GM19468 (cell line): Measurements from ENCODE around the gene ZNF549.
"Not testable (repeated sequence)": the region's sequence is repeated elsewhere in the genome, so short reads cannot be mapped to it uniquely, and the experiment has no call there.

Source experiments
- ATAC-seq: cut with Tn5 transposase; IDR thresholded peaks from one replicate; pipeline ENCODE4 v1.9.1; 2021; ENCODE audit warnings: mild to moderate bottlenecking, moderate library complexity, moderate number of reproducible peaks; ENCODE audit not compliant: unreplicated experiment; ENCODE audit errors: extremely low read depth

Gene ZNF549

DNA sequence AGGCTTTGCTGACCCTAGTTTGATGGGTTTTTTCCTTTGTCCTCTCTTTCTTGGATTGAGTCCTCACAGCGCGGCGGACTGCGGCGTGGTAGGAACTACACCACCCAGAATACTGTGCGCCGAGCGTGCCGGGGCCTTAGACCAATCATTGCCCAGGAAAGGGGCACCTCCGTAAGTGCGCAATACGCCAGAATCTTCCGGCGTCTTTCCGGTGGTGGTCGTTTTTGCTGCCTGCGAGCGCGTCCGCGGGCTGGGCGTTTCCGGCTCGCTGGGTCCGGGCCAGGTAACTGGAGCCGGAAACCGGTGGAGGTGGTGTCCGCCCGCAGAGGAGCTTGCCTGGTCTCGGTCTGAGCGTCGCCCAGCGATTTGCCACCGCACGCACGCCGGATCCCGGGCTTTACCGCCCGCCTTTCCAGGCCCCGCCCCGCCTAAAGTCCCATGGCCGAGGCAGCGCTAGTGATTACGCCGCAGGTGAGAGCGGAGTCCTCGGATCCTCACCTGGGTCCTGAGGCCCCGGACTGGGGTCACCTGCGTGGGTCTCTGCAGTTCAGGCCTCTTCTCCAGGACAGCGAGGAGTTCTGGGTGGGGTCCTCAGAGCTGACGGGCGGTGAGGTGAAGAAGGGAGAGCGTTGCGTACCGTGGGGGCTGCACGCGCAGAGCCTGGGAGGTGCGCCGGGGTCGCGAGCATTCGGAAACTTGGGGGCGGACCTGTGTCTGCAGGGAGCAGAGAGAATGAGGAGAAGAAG lies at the start of gene ZNF549:
Gene ZNF549, plus strand, starts transcription at position 221 of the 746 bp plus-strand sequence. Its CDS starts 218 bp downstream, at position 439.
- ATAC-seq, result peak; percentile 81

DNA sequence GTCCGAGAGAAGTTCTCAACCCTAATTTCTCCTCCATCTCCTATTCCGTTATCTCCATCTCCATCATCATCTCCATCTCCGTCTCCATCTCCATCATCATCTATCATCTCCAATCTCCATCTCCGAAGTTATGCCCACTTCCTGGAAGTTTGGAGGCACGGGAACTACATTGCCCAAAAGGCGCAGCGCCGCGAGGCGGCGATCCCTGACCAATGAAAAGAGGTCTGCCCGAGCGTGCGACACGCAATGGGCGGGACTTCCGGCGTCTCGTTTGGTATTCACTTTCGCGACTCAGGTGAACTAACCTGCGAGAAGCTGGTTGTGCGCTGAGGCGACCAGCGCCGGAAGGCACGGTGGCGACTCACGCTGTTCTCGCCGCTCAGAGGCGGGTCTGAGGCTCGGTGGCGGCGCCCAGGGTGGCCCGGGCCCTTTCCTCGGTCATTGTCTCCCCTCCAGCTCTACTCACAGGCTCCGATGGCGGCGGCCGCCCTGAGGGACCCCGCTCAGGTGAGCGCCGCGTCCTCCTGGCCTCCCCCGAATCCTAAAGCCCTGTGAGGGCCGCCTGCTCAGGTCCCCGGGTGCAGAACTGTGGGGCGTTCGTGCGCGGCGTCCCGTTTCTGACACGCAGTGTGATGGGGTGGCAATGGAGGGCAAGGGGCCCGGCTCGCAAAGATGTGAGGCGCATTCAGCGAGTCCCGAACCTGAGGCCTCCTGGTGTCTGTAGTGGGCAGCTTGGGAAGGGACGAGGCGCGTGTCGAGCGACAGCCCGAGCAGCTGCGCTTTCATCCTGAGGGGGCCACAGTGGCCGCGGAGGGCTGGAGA lies 39.5 kb upstream of the ZNF549 start, which contains the start of gene ZNF419:
Gene ZNF419, plus strand, starts transcription at position 274 of the 822 bp plus-strand sequence. Its CDS starts 201 bp downstream, at position 475.
- ATAC-seq, result peak; percentile 79

DNA sequence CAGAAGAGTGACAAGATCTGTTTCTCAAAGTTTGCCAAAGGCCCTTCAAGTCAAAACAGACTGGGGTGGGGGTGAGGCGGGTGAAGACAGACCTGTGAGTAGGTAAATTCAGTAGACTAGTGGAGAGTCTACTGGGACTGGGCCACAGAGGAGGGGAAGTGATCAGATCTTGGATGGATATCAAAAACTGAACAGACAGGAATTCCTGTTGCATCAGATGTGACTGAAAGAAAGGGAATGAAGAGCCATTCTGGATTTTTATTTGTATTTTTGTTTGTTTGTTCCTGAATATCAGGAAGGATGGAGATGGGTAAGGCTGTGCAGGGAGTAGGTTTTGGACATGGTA lies 38.9 kb upstream of the ZNF549 start:
- not testable (repeated sequence) for ATAC-seq

DNA sequence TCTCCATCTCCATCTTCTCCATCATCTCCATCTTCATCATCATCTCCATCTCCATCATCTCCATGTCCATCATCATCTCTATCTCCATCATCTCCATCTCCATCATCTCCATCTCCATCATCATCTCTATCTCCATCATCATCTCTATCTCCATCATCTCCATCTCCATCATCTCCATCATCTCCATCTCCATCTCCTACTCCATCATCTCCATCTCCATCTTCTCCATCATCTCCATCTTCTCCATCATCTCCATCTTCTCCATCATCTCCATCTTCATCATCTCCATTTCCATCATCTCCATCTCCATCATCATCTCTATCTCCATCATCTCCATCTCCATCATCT lies 27.9 kb upstream of the ZNF549 start:
- not testable (repeated sequence) for ATAC-seq

DNA sequence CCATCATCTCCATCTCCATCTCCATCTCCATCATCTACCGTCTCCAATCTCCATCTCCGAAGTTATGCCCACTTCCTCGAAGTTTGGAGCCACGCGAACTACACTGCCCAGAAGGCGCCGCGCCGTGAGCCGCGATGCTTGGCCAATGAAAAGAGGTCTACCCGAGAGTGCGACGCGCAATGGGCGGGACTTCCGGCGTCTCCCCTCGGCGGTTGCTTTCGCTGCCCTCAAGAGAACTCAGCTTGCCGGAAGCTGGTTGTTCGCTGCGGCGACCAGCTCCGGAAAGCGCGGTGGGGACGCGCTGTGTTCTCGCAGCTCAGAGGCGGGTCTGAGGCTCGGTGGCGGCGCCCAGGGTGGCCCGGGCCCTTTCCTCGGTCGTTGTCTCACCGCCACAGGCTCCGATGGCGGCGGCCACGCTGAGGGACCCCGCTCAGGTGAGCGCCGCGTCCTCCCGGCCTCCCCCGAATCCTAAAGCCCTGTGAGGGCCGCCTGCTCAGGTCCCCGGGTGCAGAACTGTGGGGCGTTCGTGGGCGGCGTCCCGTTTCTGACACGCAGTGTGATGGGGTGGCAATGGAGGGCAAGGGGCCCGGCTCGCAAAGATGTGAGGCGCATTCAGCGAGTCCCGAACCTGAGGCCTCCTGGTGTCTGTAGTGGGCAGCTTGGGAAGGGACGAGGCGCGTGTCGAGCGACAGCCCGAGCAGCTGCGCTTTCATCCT lies 27.3 kb upstream of the ZNF549 start, which contains the start of gene ZNF773:
Gene ZNF773, plus strand, starts transcription at position 259 of the 716 bp plus-strand sequence. Its CDS starts 143 bp downstream, at position 402.
- ATAC-seq, result peak; percentile 86

DNA sequence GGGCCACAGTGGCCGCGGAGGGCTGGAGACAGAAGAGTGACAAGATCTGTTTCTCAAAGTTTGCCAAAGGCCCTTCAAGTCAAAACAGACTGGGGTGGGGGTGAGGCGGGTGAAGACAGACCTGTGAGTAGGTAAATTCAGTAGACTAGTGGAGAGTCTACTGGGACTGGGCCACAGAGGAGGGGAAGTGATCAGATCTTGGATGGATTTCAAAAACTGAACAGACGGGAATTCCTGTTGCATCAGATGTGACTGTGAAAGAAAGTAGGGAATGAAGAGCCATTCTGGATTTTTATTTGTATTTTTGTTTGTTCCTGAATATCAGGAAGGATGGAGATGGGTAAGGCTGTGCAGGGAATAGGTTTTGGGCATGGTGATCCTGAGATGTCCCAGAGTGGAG lies 26.8 kb upstream of the ZNF549 start:
- not testable (repeated sequence) for ATAC-seq

DNA sequence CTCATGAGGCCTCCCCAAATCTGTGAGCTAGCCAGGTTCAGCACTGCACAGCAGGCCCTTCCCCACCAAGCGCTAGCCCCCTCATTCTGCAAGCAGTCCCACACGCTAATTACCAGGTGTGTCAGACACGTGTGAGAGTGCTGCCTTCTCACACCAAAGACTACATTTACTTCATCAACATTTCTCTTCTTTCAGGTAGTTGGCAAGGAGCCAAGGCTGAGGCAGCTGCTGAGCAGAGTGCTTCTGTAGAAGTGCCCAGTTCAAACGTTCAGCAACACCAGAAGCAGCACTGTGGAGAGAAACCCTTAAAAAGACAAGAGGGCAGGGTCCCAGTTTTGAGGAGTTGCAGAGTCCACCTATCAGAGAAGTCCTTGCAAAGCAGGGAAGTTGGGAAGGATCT lies 21.0 kb upstream of the ZNF549 start:
- no peak for ATAC-seq

DNA sequence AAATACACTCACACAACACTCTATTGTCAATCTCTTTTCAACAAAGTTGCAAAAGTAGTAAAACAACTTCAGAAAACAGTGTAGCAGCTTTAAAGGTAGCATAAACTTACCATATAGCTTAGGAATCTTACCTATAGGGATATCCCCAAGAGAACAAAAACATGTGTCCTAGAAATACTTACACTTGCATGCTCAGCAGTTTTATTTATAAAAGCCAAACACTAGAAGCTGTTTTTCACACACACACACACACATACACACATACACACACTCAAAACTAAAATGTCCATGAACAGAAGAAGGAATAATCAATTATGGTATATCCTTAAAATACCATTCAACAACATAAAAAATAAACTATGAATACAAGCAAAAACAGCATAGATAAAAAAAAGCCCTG lies 15.7 kb upstream of the ZNF549 start:
- ATAC-seq, result no peak

DNA sequence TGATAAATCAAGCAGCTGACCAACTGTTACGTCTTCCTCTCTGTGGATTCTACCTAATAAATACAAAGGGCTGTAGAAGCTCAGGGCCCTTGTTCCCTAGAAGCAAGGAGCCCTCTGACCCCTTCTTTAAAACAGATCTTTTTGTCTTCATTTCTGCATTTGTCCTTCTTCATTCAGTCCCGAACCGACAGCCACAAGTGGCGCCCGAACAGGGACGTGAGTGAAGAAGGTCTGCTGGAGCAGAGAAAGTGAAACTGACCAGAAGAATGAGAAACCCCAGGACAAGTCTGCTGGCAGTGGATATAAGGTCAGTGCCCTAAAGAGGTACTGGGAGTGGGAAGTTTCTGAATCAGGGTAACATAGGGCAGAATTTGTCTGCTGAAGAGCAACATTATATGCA lies 14.3 kb upstream of the ZNF549 start:
- ATAC-seq, result no peak

DNA sequence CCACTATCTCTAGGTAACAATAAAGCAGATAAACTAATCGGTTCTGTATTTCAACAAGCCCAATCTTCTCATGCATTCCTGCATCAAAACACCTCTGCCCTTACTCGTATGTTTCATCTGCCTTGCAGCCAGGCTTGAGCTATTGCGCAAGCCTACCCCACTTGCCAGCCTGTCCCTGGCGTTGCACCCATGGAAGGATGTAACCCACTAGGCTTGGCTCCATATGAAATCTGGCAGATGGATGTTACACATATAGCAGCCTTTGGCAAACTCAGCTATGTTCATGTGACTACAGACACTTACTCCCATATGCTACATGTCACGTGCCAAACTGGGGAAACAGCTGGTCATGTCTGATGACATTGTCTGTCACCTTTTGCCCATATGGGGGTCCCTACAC lies 11.9 kb upstream of the ZNF549 start:
- ATAC-seq, result no peak

DNA sequence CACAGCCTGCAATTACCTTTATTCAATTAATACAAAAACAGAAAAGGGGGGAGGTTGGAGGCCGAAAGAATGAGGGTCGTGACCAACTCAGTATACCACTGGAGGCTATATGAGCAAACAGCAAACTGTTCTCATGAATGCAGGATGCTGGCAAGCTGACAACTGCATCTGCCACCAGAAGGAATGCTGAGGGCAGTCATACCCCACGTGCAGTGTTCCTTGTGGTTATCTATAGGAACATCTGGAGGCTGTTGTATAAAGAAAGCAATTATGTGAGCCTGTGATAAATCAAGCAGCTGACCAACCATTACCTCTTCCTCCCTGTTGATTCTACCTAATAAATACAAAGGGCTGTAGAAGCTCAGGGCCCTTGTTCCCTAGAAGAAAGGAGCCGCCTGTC lies 9.1 kb upstream of the ZNF549 start:
- ATAC-seq, result not testable (repeated sequence)

DNA sequence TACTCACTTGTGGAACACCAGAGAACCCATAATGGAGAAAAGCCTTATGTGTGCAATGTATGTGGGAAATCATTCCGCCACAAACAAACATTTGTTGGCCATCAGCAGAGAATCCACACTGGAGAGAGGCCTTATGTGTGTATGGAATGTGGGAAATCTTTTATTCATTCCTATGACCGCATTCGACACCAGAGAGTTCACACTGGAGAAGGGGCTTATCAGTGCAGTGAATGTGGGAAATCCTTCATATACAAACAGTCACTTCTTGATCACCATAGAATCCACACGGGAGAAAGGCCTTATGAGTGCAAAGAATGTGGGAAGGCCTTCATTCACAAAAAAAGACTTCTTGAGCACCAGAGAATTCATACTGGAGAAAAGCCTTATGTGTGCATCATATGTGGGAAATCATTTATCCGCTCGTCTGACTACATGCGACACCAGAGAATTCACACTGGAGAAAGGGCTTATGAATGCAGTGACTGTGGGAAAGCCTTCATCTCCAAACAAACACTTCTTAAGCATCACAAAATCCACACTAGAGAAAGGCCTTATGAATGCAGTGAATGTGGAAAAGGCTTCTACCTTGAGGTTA lies 10.9 kb downstream of the ZNF549 start:
- ATAC-seq, result no peak

DNA sequence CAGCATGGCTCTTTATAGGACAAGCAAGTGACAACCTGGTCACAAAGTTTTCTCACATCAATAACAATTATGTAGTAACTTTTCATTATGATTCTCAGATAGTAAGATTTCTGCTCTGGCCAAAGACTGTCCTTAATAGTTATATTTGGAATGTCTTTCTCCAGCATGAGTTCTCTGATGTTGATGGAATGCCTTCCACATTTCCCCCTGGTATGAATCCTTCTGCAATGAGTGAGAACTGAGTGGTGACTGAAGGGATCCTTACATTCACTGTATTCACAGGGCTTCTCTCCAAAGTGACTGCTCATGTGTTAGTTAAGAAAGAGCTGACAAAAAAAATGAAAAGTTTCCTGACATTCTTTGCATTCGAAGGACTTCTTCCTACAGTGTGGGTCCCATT lies 19.4 kb downstream of the ZNF549 start:
- no peak for ATAC-seq

DNA sequence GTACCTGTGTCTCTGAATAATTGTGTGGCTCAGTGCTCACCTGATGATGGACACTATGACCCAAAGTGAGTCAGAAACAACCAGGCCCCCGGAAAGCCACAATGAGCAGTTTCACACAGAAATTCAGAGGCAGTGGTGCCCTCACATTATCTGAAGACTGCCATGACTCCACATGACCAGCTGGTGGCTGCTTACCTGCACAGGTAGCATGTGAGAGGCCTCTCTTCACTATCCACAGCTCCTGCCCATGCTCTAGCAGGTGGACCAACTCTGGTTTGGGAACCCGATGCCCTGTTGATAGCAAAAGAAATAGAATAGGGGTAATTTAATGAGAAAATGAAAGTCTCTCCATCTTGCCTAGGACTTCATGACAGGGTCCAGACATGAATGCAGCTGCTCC lies 25.3 kb downstream of the ZNF549 start:
- ATAC-seq, result no peak

DNA sequence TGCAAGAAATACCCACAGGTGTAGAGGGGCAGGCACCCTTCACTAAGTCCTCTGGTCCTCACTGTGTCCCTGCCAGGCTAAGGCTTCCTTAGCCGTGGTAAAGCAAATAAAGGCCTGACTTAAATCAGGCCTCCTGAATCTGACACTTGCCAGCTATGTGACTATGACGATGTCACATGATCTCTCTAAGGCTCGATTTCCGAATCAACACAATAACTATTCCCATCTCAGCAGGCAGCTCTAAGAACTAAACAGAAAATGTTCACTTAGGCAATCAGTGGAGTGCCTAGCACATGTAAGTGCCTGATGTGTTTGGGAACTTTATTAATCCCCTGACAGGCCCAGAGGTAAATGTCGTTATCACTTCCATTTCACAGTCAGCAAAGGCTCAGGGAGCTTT lies 30.5 kb downstream of the ZNF549 start:
- ATAC-seq, result no peak

DNA sequence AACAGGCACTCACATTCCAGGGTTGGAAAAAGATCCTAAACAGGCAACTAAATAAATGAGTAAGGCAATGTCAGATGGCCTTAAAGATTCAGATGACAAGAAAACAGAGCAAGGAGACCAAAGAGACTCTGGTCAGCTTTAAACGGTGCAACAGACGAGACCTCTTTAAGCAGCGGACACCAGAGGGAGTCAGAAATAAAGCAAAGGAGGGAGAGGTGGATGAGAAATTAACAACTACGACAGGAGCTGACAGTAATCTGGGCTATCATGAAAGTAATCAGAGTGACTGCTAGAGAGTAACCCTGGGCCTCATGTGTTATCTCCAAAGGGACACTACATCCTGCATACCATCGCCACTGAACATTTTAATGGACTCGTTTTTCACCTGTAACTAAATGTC lies 31.4 kb downstream of the ZNF549 start:
- ATAC-seq, result no peak

DNA sequence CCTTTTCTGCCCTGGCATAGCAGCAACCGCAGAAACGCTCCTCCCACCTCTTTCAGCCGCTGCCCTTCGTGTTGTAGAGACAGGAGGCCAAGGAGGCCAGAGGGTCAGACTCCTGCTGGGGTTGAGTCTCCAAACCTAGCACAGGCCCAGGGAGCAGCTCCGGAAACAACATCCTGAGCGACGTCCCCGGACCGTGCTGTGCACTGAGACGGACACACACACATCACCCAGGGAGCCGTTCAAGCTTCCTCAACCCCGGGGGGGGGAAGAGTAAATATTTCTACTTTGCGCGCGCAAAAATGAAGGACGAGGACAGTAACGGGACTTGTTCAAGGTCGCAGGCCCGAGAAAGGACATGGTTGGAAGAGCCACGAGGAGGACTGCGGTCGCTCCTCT lies 31.9 kb downstream of the ZNF549 start:
- no peak for ATAC-seq

DNA sequence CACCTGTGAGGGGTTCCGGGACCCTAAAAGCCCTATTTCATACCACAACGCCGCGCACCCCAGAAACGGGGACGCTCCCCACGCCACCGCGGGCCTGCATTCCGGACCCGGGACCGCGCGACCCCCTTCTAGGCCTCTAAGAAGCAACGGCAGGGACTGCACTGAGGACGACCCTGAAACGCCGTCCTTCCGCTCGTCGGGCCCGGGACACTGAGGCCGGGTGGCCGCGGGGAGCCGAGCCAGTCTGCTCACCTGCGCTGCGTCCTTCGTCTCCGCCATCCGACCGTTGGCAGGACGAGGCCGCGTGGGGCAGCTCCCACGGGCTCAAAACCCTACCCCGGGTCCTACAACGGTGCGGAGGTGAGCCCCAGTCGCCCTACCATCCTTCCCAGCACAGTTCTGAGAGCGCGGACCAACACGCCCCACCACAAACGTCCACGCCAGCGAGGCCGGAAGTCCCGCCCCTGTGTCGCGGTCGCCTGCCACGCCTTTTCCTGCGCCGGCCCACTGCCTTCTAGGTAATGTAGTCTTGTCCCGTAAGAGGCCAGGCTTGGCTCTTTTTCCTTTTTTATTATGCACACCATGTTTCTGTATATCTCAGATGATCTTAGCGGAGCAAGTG lies 32.4 kb downstream of the ZNF549 start, which contains the start of gene ZNF550:
Gene ZNF550, minus strand, starts transcription at position 460 of the 622 bp plus-strand sequence. Its CDS starts 181 bp downstream, at position 279.
- ATAC-seq, result peak; percentile 79

DNA sequence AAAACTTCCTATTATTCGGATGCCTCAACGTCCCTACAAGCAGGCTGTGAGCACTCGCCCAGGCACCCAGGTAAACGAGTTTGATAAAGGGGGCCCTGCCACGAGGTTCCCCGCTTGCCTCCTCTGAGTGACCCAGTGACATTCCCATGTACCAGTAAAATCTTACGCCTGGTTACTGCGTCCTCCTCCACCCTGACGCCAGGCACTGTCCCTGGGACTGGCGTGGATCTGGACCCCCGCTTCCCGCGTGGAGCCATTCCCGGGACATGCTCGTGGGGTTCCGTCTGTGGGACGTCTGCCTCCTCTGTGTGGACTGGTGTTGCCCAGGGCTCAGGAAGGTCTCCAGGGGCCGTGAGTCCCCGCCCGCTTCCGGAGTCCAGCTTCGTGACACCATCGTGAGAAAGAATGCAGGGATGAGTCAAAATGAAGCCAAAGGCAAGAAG lies 32.9 kb downstream of the ZNF549 start:
- ATAC-seq, result no peak

DNA sequence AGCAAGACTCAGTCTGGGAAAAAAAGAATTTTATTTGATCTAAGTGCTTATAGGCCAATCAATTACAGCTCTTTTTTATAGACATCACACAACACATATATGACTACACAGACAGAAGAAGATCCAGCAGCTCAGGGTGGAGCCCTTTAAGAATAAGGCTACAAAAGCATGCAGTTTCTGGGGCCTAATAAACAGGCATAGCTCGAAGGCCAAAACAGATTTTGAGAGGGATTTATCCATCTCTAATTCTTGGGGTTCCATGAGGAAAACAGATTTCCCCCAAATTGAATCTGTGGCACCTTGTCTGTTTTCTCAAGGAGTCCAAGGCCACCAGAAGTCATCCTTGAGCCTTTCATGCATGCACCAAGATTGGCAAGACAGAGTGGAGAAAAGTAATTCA lies 36.4 kb downstream of the ZNF549 start:
- ATAC-seq, result no peak
